Lower leg skin (tissue), 4 donors: ENCODE data around the gene FBXO11. TPM values are rescaled to one million over a fixed set of nuclear protein-coding genes. Genes with fewer than 3 reads are reported as not detected.

Source experiments
- DNase-seq, 2 donors: peaks; one replicate each; pipeline ENCODE4 v3.0.0-alpha.2; 2019; ENCODE audit warnings: low spot score in 2 of 2
- H3K4me3 ChIP-seq: fragments of 200-600 bp; sonication (generic); 2 replicates; pipeline ENCODE4 v1.5.1; 2017; ENCODE audit warnings: mild to moderate bottlenecking, low read depth; ENCODE audit not compliant: poor library complexity, severe bottlenecking
- CTCF ChIP-seq, 3 donors: fragments of 450-650 bp; IDR thresholded peaks; one replicate each; pipeline ENCODE4 v1.5.1; 2016; ENCODE audit warnings: antibody characterized with exemption in 3 of 3, mild to moderate bottlenecking in 3 of 3, moderate library complexity in 2 of 3
- POLR2A ChIP-seq, 2 donors: fragments of 450-650 bp; IDR thresholded peaks; one replicate each; pipeline ENCODE4 v1.6.1; 2016 to 2017; ENCODE audit warnings: antibody characterized with exemption in 2 of 2, mild to moderate bottlenecking in 1 of 2, moderate library complexity in 1 of 2
- WGBS, 2 donors: methylation state at CpG; one replicate each; pipeline ENCODE4 v1.1.5; 2018; 5-methylcytosine and 5-hydroxymethylcytosine counted together
- intact Hi-C: fragments of 100-400 bp; cut with DNase I; formaldehyde crosslinking; loops from one replicate; pipeline ENCODE4 v1.15.0; 2023; ENCODE audit warnings: low total_unique reads
- total RNA-seq, 4 donors: library from RNA; depleted of rRNA; stranded (reverse); fragments of >200 nt; gene quantifications; one replicate each; pipeline ENCODE4 v1.1.0, GENCODE V29; 2016

Gene FBXO11
- total RNA-seq, 4 donors from 2014 or later, result 32.7 to 43.1 (median 39.3) TPM

GRCh38 chr2:47892338-47892730, 14.0 kb downstream of the FBXO11 start:
- no peak for DNase-seq
- TF ChIP-seq POLR2A (IDR thresholded peaks at IDR 0.05) (no peak), CTCF (IDR thresholded peaks at IDR 0.05) (no peak)
- H3K4me3 ChIP-seq, result no peak overlapping the region
- WGBS, 2 donors, result 84 to 89% methylated on average over 2 of the region's 2 CpGs
- intact Hi-C loops, result loop anchor here (10.0 kb wide), 1 partner anchor 98 kb away; no protein-coding TSS in a partner anchor

DNA sequence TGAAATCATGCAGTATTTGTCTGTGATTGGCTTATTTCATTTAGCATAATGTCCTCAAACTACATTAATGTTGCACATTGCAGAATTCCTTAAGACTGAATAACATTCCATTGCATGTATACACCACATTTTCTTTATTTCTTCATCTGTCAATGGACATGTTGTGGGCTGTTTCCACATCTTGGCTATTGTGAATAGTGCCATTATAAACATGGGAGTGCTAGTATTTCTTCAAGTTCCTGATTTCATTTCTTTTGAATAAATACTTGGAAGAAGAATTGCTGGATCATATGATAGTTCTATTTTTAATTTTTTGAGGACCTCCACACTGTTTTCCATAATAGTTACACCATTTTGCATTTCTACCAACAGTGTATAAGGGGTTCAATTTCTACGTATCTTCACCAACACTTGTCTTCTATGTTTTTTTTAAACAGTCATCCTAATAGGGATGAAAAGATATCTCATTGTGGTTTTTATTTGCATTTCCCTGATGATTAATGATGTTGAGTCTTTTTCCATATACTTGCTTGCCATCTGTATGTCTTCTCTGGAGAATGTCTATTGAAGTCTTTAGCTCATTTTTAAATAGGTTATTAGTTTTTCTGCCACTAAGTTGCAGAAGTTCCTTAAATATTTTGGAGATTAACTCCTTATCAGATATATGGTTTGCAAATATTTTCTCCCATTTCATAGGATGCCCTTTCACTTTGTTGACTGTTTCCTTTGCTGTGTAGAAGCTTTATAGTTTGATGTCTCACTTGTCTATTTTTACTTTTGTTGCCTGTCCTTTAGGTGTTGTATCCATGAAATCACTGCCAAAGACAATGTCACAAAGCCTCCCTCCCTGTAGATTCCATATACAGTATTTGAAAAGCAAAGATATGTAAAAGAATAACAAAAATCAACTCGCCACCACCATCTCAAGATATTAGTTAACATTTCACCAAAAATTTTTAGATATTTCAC, 14.6 kb downstream of the FBXO11 start:
- intact Hi-C loops, result loop anchor here (10.0 kb wide), 1 partner anchor 97 kb away; no protein-coding TSS in a partner anchor
- no peak for DNase-seq
- 87 to 90% methylated on average over 2 of the region's 2 CpGs for WGBS, 2 donors
- TF ChIP-seq POLR2A (IDR thresholded peaks at IDR 0.05) (no peak), CTCF (IDR thresholded peaks at IDR 0.05) (no peak)
- no peak overlapping the region for H3K4me3 ChIP-seq

GRCh38 chr2:47890711-47891368, 15.5 kb downstream of the FBXO11 start:
- WGBS, 2 donors, result 93 to 94% methylated on average over 10 of the region's 10 CpGs
- no peak for TF ChIP-seq POLR2A (IDR thresholded peaks at IDR 0.05)
- no peak for TF ChIP-seq CTCF (IDR thresholded peaks at IDR 0.05)
- no peak for DNase-seq
- intact Hi-C loops, result loop anchor here (10.0 kb wide), 1 partner anchor 96 kb away; no protein-coding TSS in a partner anchor
- no peak overlapping the region for H3K4me3 ChIP-seq

DNA sequence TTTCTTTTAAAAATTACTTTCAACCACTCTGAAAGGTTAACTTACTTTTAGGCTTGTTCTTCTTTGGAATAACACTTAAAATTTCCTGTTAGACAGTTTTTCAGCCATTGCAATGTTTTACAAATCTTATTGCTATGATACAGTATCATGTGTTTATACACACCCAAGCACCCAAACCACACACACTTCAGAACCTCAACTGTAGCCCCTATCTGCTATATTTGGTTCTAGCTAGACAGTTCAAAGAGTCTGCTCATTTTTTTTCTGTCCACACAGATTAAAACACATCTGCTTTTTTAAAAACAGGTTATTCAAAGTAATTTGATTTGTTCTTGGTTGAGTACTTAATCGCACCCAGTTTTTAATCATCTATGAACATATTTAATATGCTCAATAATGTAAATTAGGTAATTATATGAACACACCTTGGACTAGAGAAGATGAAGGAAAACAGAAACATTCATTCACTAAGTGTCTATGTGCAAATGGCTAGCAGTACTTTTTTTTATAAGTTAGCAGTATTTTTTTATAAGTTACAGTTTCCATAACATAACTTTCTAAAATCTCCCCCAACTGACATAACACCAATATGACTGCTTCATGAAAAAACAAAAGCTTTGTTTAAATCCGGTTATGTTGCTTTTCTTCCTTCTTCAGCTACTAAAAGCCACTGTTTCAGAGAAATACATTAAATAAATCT, 17.6 kb downstream of the FBXO11 start:
- intact Hi-C loops, result no loop called here
- no peak for TF ChIP-seq POLR2A (IDR thresholded peaks at IDR 0.05)
- TF ChIP-seq CTCF (IDR thresholded peaks at IDR 0.05), result no peak
- 70 to 75% methylated on average over 2 of the region's 2 CpGs for WGBS, 2 donors
- H3K4me3 ChIP-seq, result no peak overlapping the region
- DNase-seq, result no peak

GRCh38 chr2:47876912-47877311, 29.4 kb downstream of the FBXO11 start:
- no peak overlapping the region for H3K4me3 ChIP-seq
- no peak for TF ChIP-seq POLR2A (IDR thresholded peaks at IDR 0.05)
- no peak for TF ChIP-seq CTCF (IDR thresholded peaks at IDR 0.05)
- no peak for DNase-seq
- 97 to 100% methylated on average over 1 of the region's 1 CpG for WGBS, 2 donors
- intact Hi-C loops, result no loop called here
